A549 (cell line): Measurements from ENCODE around the gene CSGALNACT2. TPM values are rescaled to one million over a fixed set of nuclear protein-coding genes. Genes with fewer than 3 reads are reported as not detected.

Experiments
- ATAC-seq, 2 experiments: fragments of 200-7000 bp in 1 of 2; fragments of >200 bp in 1 of 2; cut with Nextera tagmentation in 1 of 2; cut with Tn5 transposase in 1 of 2; 3 replicates each; pipeline versions ENCODE4 v1.8.0 to v1.9.1; 2018 to 2020; ENCODE audit warnings: mild to moderate bottlenecking in 1 of 2, moderate library complexity in 1 of 2
- CTCF ChIA-PET: fragments of 300-600 bp; sonication (Branson Sonifier 250); formaldehyde crosslinking; extraction: SDS; loops from one replicate; lab custom pipeline; 2021; ENCODE audit warnings: antibody characterized with exemption, inconsistent platforms; lab: Yijun Ruan, JAX
- POLR2A ChIA-PET: fragments of 350-600 bp; formaldehyde crosslinking; extraction: SDS; loops from one replicate; lab custom pipeline; 2021; ENCODE audit warnings: antibody characterized with exemption, inconsistent platforms; lab: Yijun Ruan, JAX
- DNase-seq, 2 experiments: peaks; one replicate each; pipeline versions ENCODE4 v3.0.0 to v3.0.0-alpha.2; 2011 to 2016; ENCODE audit warnings: low read depth in 1 of 2, low spot score in 1 of 2
- FAIRE-seq: peaks from 2 replicates; lab custom pipeline; 2011; peaks lifted over from hg19 to GRCh38; lab: Jason Lieb, UNC
- H3K27ac ChIP-seq, 2 experiments: fragments of >200 bp; sonication (Bioruptor Twin); formaldehyde crosslinking; 3 replicates each; pipeline ENCODE4 v1.5.1; 2016 to 2017
- H3K4me1 ChIP-seq: fragments of >200 bp; sonication (Bioruptor Twin); formaldehyde crosslinking; 3 replicates; pipeline ENCODE4 v1.6.1; 2016
- H3K4me2 ChIP-seq: fragments of >200 bp; sonication (Bioruptor Twin); formaldehyde crosslinking; 3 replicates; pipeline ENCODE4 v1.6.1; 2016
- H3K4me3 ChIP-seq: fragments of >200 bp; sonication (Bioruptor Twin); formaldehyde crosslinking; 3 replicates; pipeline ENCODE4 v1.5.1; 2016
- H3K9me3 ChIP-seq: fragments of >200 bp; sonication (Bioruptor Twin); formaldehyde crosslinking; 3 replicates; pipeline ENCODE4 v1.6.1; 2016
- CBX8 ChIP-seq: fragments of 200-600 bp; sonication (generic); IDR thresholded peaks from 2 replicates; pipeline ENCODE4 v1.6.1; 2016
- CTCF ChIP-seq: fragments of >200 bp; sonication (Bioruptor Twin); formaldehyde crosslinking; IDR thresholded peaks from 3 replicates; pipeline ENCODE4 v1.5.1; 2016
- EHMT2 ChIP-seq: fragments of 200-600 bp; sonication (generic); IDR thresholded peaks from 2 replicates; pipeline ENCODE4 v1.6.1; 2016; ENCODE audit warnings: antibody characterized with exemption, low read depth, mild to moderate bottlenecking, moderate library complexity
- EP300 ChIP-seq, 2 experiments: fragments of >200 bp; sonication (Bioruptor Twin); formaldehyde crosslinking; IDR thresholded peaks; 2 replicates in 1 of 2; 3 replicates in 1 of 2; pipeline ENCODE4 v1.6.1; 2016 to 2017
- ESRRA ChIP-seq: fragments of 150-350 bp; IDR thresholded peaks from 2 replicates; pipeline ENCODE4 v1.6.1; 2014; ENCODE audit warnings: mild to moderate bottlenecking, low read length, borderline replicate concordance
- HEYL ChIP-seq: fragments of 250-450 bp; sonication (Bioruptor Pico); IDR thresholded peaks from 2 replicates; pipeline ENCODE4 v1.8.0; 2021; ENCODE audit warnings: mild to moderate bottlenecking, moderate library complexity
- JUNB ChIP-seq: fragments of >200 bp; sonication (Bioruptor Twin); formaldehyde crosslinking; IDR thresholded peaks from 2 replicates; pipeline ENCODE4 v1.6.1; 2016
- MAFK ChIP-seq: fragments of 450-650 bp; IDR thresholded peaks from 2 replicates; pipeline ENCODE4 v1.6.1; 2014; ENCODE audit not compliant: partially characterized antibody
- MYC ChIP-seq: IDR thresholded peaks from 2 replicates; pipeline ENCODE4 v1.6.1; 2012; ENCODE audit warnings: mild to moderate bottlenecking, inconsistent platforms, low read length, improper control_type of control experiment, borderline replicate concordance
- PBX3 ChIP-seq: IDR thresholded peaks from 2 replicates; pipeline ENCODE4 v1.6.1; 2012
- SMC3 ChIP-seq: fragments of >200 bp; sonication (Bioruptor Twin); formaldehyde crosslinking; IDR thresholded peaks from 3 replicates; pipeline ENCODE4 v1.6.1; 2018; ENCODE audit warnings: inconsistent platforms
- SREBF2 ChIP-seq: fragments of 450-650 bp; IDR thresholded peaks from 2 replicates; pipeline ENCODE4 v1.6.1; 2014; ENCODE audit warnings: mild to moderate bottlenecking, moderate library complexity
- USF2 ChIP-seq: fragments of 450-650 bp; IDR thresholded peaks from 2 replicates; pipeline ENCODE4 v1.6.1; 2014; ENCODE audit warnings: antibody characterized with exemption
- ZC3H11A ChIP-seq: fragments of 450-650 bp; IDR thresholded peaks from 2 replicates; pipeline ENCODE4 v1.6.1; 2014; ENCODE audit warnings: antibody characterized with exemption, mild to moderate bottlenecking
- ZNF302 ChIP-seq: fragments of 250-450 bp; sonication (Bioruptor Pico); IDR thresholded peaks from 2 replicates; pipeline ENCODE4 v1.9.0; 2021; ENCODE audit warnings: inconsistent platforms, mild to moderate bottlenecking, moderate library complexity
- WGBS: methylation state at CpG from one replicate; pipeline ENCODE4 v1.1.6; 2017; ENCODE audit errors: missing lambda C conversion rate; 5-methylcytosine and 5-hydroxymethylcytosine counted together
- polyA plus RNA-seq, 4 experiments: library from polyadenylated mRNA; depleted of rRNA in 3 of 4; stranded (reverse); fragments of >200 nt; fragmentation: RNase III in 1 of 4; extraction: RNeasy Plus Mini Kit Qiagen cat#74134 plus additional on column Dnase treatment in 1 of 4; gene quantifications; 2 replicates in 3 of 4; 3 replicates in 1 of 4; pipeline ENCODE4 v1.2.3, GENCODE V29; 2011 to 2017

CSGALNACT2 gene
- polyA plus RNA-seq, 2 of the 4 experiments (the other 2 are of a cell fraction) = 11.2 to 29.9 TPM

GRCh38 chr10:43205681-43206390, 67.6 kb downstream of the CSGALNACT2 start (continued):
- TF ChIP-seq PBX3 = no peak

- H3K27ac ChIP-seq = no peak overlapping the region
- H3K4me2 ChIP-seq = no peak overlapping the region
- 90% methylated on average over 9 of the region's 13 CpGs for WGBS
- CTCF ChIA-PET = interaction anchor here (1.2 to 4.4 kb wide), 6 partner anchors 7 to 255 kb away, joined by 4 to 49 read pairs (median 9); no protein-coding TSS in a partner anchor
- DNase-seq = no peak
- POLR2A ChIA-PET = interaction anchor here (1.2 kb wide), 1 partner anchor 41 kb away, joined by 3 read pairs; no protein-coding TSS in a partner anchor
- H3K4me3 ChIP-seq = no peak overlapping the region
- no peak for ATAC-seq
- FAIRE-seq = no peak
- no peaks in the 10 kb centered on the region for H3K4me1 ChIP-seq
- TF ChIP-seq ZC3H11A (no peak), SREBF2 (no peak)
- H3K9me3 ChIP-seq = no peaks in the 10 kb centered on the region
Observed at GRCh38 chr10:43206391-43207235, 68.4 kb downstream of the CSGALNACT2 start.

GRCh38 chr10:43208147-43209073, 70.2 kb downstream of the CSGALNACT2 start:
- no peak for DNase-seq
- H3K4me2 ChIP-seq = no peak overlapping the region
- H3K9me3 ChIP-seq = no peaks in the 10 kb centered on the region
- H3K4me1 ChIP-seq = no peaks in the 10 kb centered on the region
- no peak for ATAC-seq
- CTCF ChIA-PET = interaction anchor here (0.8 to 1.1 kb wide), 2 partner anchors 10 to 19 kb away, joined by 3 to 4 read pairs; no protein-coding TSS in a partner anchor
- no peak for TF ChIP-seq SREBF2
- TF ChIP-seq USF2 = no peak
- no peak for TF ChIP-seq CBX8
- TF ChIP-seq EHMT2 = no peak
- TF ChIP-seq HEYL (CRISPR knock-in tag) = no peak
- TF ChIP-seq ESRRA = no peak
- no peak for TF ChIP-seq EP300 (IDR thresholded peaks at IDR 0.05)
- no peak for TF ChIP-seq SMC3
- no peak for TF ChIP-seq CTCF
- TF ChIP-seq MYC = no peak
- TF ChIP-seq JUNB = no peak
- TF ChIP-seq PBX3 = no peak
- no peak for TF ChIP-seq ZNF302 (CRISPR knock-in tag)
- TF ChIP-seq MAFK = no peak
- TF ChIP-seq, all 56 proteins: peak for 0
- no peak for FAIRE-seq
- no peak overlapping the region for H3K27ac ChIP-seq
- H3K4me3 ChIP-seq = no peak overlapping the region
- POLR2A ChIA-PET = no interaction called here
- WGBS = 74% methylated on average over 12 of the region's 17 CpGs
